Heart left ventricle (tissue), 16 donors: ENCODE data around the gene CCM2. TPM values are rescaled to one million over a fixed set of nuclear protein-coding genes. Genes with fewer than 3 reads are reported as not detected.
"Not testable (repeated sequence)": the region's sequence is repeated elsewhere in the genome, so short reads cannot be mapped to it uniquely, and the experiment has no call there.

ENCODE experiments used
- ATAC-seq, 4 donors: fragments of 200-7000 bp; cut with Tn5 transposase; one replicate each; pipeline ENCODE4 v1.9.1; 2020 to 2022; ENCODE audit warnings: moderate library complexity in 4 of 4, mild to moderate bottlenecking in 3 of 4, moderate number of reproducible peaks in 1 of 4
- DNase-seq, 5 donors: peaks; one replicate each; pipeline ENCODE4 v3.0.0-alpha.2; 2020
- H3K27ac ChIP-seq, 12 donors: fragments of 200-600 bp; sonication (generic) in 4 of 12; one replicate each; pipeline versions ENCODE4 v1.5.0 to v1.8.0; 2016 to 2022; ENCODE audit warnings: mild to moderate bottlenecking in 2 of 12
- H3K27me3 ChIP-seq, 9 donors: fragments of 200-600 bp; sonication (generic) in 2 of 9; one replicate each; pipeline versions ENCODE4 v1.5.1 to v1.8.0; 2016 to 2022; ENCODE audit warnings: mild to moderate bottlenecking in 3 of 9
- H3K36me3 ChIP-seq, 9 donors: fragments of 200-600 bp; sonication (generic) in 2 of 9; one replicate each; pipeline versions ENCODE4 v1.5.0 to v1.8.0; 2018 to 2022; ENCODE audit warnings: mild to moderate bottlenecking in 2 of 9
- H3K4me1 ChIP-seq, 12 donors: fragments of 200-600 bp; sonication (generic) in 4 of 12; one replicate each; pipeline versions ENCODE4 v1.5.0 to v1.8.0; 2016 to 2022; ENCODE audit warnings: mild to moderate bottlenecking in 3 of 12
- H3K4me3 ChIP-seq, 12 donors: fragments of 200-600 bp; sonication (generic) in 4 of 12; one replicate each; pipeline versions ENCODE4 v1.5.0 to v1.8.0; 2017 to 2022; ENCODE audit warnings: mild to moderate bottlenecking in 9 of 12, moderate library complexity in 4 of 12
- H3K9me3 ChIP-seq, 12 donors: fragments of 200-600 bp; sonication (generic) in 4 of 12; one replicate each; pipeline versions ENCODE4 v1.5.0 to v1.8.0; 2016 to 2022; ENCODE audit warnings: mild to moderate bottlenecking in 1 of 12
- CTCF ChIP-seq, 12 donors: fragments of 200-600 bp; sonication (generic) in 4 of 12; IDR thresholded peaks; one replicate each; pipeline versions ENCODE4 v1.5.0 to v1.8.0; 2018 to 2022; ENCODE audit warnings: antibody characterized with exemption in 12 of 12, mild to moderate bottlenecking in 5 of 12
- POLR2A ChIP-seq, 2 donors: fragments of 450-650 bp; IDR thresholded peaks; one replicate each; pipeline ENCODE4 v1.6.1; 2017; ENCODE audit warnings: antibody characterized with exemption in 2 of 2, mild to moderate bottlenecking in 2 of 2, moderate library complexity in 2 of 2
- WGBS, 4 donors: extraction: QIAGEN DNeasy Blood & Tissue Kit in 2 of 4; methylation state at CpG; one replicate each; pipeline versions ENCODE4 v1.1.5 to v1.1.7; 2013 to 2018; 5-methylcytosine and 5-hydroxymethylcytosine counted together
- intact Hi-C, 10 donors: fragments of 100-400 bp; cut with DNase I; formaldehyde crosslinking; loops; one replicate each; pipeline versions ENCODE4 v1.11.1 to v1.14.2; 2022
- polyA plus RNA-seq, 2 donors: library from polyadenylated mRNA; stranded (reverse); fragments of 200-250 nt; gene quantifications; one replicate each; pipeline ENCODE4 v1.2.3, GENCODE V29; 2013
- total RNA-seq, 9 donors: library from RNA; depleted of rRNA in 2 of 9; stranded (reverse); fragments of >200 nt in 2 of 9; fragmentation: NEBNext Ultra II Directional in 3 of 9; extraction: Animal tissue kit (Norgen Biotek cat#: 25700) in 3 of 9; gene quantifications; one replicate each; pipeline versions ENCODE4 v1.1.0 to v1.2.4, GENCODE V29; 2016 to 2023
- donor health status: ischemic (EF 13 %, LVEDD 7.1; RV severe dilation, severe dysfunction).
- donor health status: healthy with polysubstance abuse.
- donor health status: DM: no; HTN: yes; CAD: no.
- donor health status: DM: no; HTN: no; CAD: no.
- donor health status: ischemic (EF 25% LVEDD 6.9; RV normal size, moderate dysfunction).
- donor health status: ischemic (EF 25% LVEDD 5.7; RV mildly dilated, moderate dysfunction).
- donor health status: healthy.
- donor health status: DM: yes; HTN: yes; CAD: no.
- donor health status: ischemic (EF 35%, LVEDD 5.7; RV mildly dilated, moderate dysfunction).
- donor health status: nonischemic (EF 11% LVEDD 7.7; RV severe dilation, severe dysfunction).
- donor health status: DM: yes; HTN: yes; CAD: no.
- donor health status: PGD.
- donor health status: ischemic (EF 29% LVEDD 5.4; RV normal size, mild dysfunction).
- donor health status: nonischemic (EF 23%, LVEDD 6.1; RV moderate dilation, normal function).

Gene CCM2
- total and polyA plus RNA-seq, 11 donors, result 24.7 to 68.2 (median 35.3) TPM

- Histone ChIP-seq H3K27me3 (no peaks in the 10 kb centered on the region), H3K9me3 (no peaks in the 10 kb centered on the region), H3K27ac (no peak overlapping the region), H3K4me3 (no peak overlapping the region), H3K4me1 (peaks cover 0 to 77% (median 12%) of the 10 kb centered on the region in 12 donors), H3K36me3 (peaks cover 0 to 25% (median 8%) of the 10 kb centered on the region in 9 donors)
- DNase-seq (no peak), ATAC-seq (no peak)
- TF ChIP-seq CTCF (IDR thresholded peaks at IDR 0.05) (no peak), POLR2A (IDR thresholded peaks at IDR 0.05) (no peak)
- 83 to 89% (median 86%) methylated on average over 4 of the region's 4 CpGs for WGBS, 4 donors
- intact Hi-C loops, result loop anchor here in 1 of 10 donors (5.0 kb wide), 1 partner anchor 40 kb away; no protein-coding TSS in a partner anchor
Observed at GRCh38 chr7:45031829-45032228, 31.8 kb downstream of the CCM2 start.

GRCh38 chr7:45032421-45032820 lies 32.4 kb downstream of the CCM2 start:
- Histone ChIP-seq H3K36me3 (peaks cover 0 to 19% (median 7%) of the 10 kb centered on the region in 9 donors), H3K27me3 (no peaks in the 10 kb centered on the region), H3K4me1 (peaks cover 0 to 75% (median 12%) of the 10 kb centered on the region in 12 donors), H3K9me3 (no peaks in the 10 kb centered on the region), H3K27ac (no peak overlapping the region), H3K4me3 (no peak overlapping the region)
- ATAC-seq, result no peak
- TF ChIP-seq CTCF (IDR thresholded peaks at IDR 0.05), result no peak
- WGBS, 4 donors, result 91 to 93% (median 92%) methylated on average over 4 of the region's 4 CpGs
- intact Hi-C loops, result loop anchor here in 1 of 10 donors (5.0 kb wide), 1 partner anchor 40 kb away; no protein-coding TSS in a partner anchor
- DNase-seq, result no peak

GRCh38 chr7:45033261-45033930 lies 33.4 kb downstream of the CCM2 start:
- Histone ChIP-seq H3K36me3 (peaks cover 0 to 17% (median 3%) of the 10 kb centered on the region in 9 donors), H3K9me3 (no peaks in the 10 kb centered on the region), H3K27me3 (no peaks in the 10 kb centered on the region), H3K4me1 (peaks cover 0 to 66% (median 12%) of the 10 kb centered on the region in 12 donors), H3K4me3 (no peak overlapping the region), H3K27ac (peak overlapping the region in 2 of 12 donors; percentile 2 to 18)
- intact Hi-C loops, result loop anchor here in 1 of 10 donors (5.0 kb wide), 1 partner anchor 39 kb away; no protein-coding TSS in a partner anchor
- WGBS, 4 donors, result 67 to 89% (median 79%) methylated on average over 1 of the region's 1 CpG
- TF ChIP-seq CTCF (IDR thresholded peaks at IDR 0.05) (no peak), POLR2A (IDR thresholded peaks at IDR 0.05) (no peak)
- DNase-seq (no peak), ATAC-seq (peak in 1 of 4 donors; percentile 18)

GRCh38 chr7:45033931-45034290 lies 33.9 kb downstream of the CCM2 start:
- Histone ChIP-seq H3K36me3 (peaks cover 0 to 21% (median 8%) of the 10 kb centered on the region in 9 donors), H3K4me1 (peaks cover 0 to 63% (median 12%) of the 10 kb centered on the region in 12 donors), H3K27ac (peak overlapping the region in 2 of 12 donors; percentile 2 to 18), H3K27me3 (no peaks in the 10 kb centered on the region), H3K4me3 (no peak overlapping the region), H3K9me3 (no peaks in the 10 kb centered on the region)
- TF ChIP-seq CTCF (IDR thresholded peaks at IDR 0.05) (no peak), POLR2A (IDR thresholded peaks at IDR 0.05) (no peak)
- WGBS, 4 donors, result 50 to 78% (median 55%) methylated on average over 4 of the region's 4 CpGs
- peak in 2 of 5 donors; percentile 39 to 46 for DNase-seq
- ATAC-seq, result peak; percentile 55 to 75 (median 72)
- intact Hi-C loops, result loop anchor here in 1 of 10 donors (5.0 kb wide), 1 partner anchor 38 kb away; no protein-coding TSS in a partner anchor

- not testable (repeated sequence) for H3K9me3 ChIP-seq, H3K4me3 ChIP-seq, H3K27me3 ChIP-seq, DNase-seq, H3K27ac ChIP-seq, ATAC-seq
- Histone ChIP-seq H3K36me3 (peaks cover 0 to 29% (median 16%) of the 10 kb centered on the region in 9 donors), H3K4me1 (peaks cover 0 to 55% (median 12%) of the 10 kb centered on the region in 12 donors)
- WGBS, 4 donors, result 78 to 99% (median 93%) methylated on average over 5 of the region's 5 CpGs
- intact Hi-C loops, result loop anchor here in 1 of 10 donors (5.0 kb wide), 1 partner anchor 38 kb away; no protein-coding TSS in a partner anchor
Observed at GRCh38 chr7:45034710-45035109, 34.7 kb downstream of the CCM2 start.
